Stimulated activated memory B cell treated with anti-CD40 and anti-IgM and Interleukin-4, amounts not matched to agents 10 μg/mL and 1 μg/mL and 100 μg/mL, for 72 hours (primary cell): ENCODE results near the gene LYSMD4.

Experiments
- ATAC-seq: fragments of 150-1000 bp; cut with Tn5 transposase; 2 replicates; pipeline ENCODE4 v1.10.0; 2021
- H3K27ac Mint-ChIP-seq: one replicate; pipeline ENCODE4 v1.8.0; 2022; ENCODE audit warnings: mild to moderate bottlenecking, mixed read lengths
- H3K27me3 Mint-ChIP-seq: one replicate; pipeline ENCODE4 v1.8.0; 2022; ENCODE audit warnings: mixed read lengths
- H3K36me3 Mint-ChIP-seq: one replicate; pipeline ENCODE4 v1.8.0; 2022; ENCODE audit warnings: mixed read lengths
- H3K4me1 Mint-ChIP-seq: one replicate; pipeline ENCODE4 v1.8.0; 2022; ENCODE audit warnings: mixed read lengths
- H3K4me3 Mint-ChIP-seq: one replicate; pipeline ENCODE4 v1.8.0; 2022; ENCODE audit warnings: mild to moderate bottlenecking, moderate library complexity, mixed read lengths
- H3K9me3 Mint-ChIP-seq: one replicate; pipeline ENCODE4 v1.8.0; 2022; ENCODE audit warnings: mixed read lengths

Gene LYSMD4

DNA sequence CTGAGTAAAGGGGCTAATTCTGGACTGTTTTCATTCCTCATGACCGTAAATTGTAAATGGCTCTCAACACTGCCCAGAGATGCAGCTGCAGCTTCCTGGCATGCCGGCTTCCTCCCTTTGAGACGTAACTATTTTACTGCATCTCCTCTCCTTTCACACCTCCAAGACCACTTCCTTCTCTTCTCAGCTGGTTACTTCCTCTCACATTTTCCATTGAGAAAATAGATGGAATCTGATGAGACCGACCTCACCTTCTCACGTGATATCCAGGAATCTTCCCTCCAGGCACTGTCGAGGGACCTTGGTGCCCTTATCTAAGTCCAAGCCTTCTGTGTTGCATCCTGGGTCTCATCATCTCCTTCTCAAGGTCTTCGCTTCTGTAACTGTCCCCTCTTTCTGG, 12.7 kb downstream of the LYSMD4 start:
- Mint-ChIP-seq H3K9me3 (no peaks in the 10 kb centered on the region), H3K4me1 (peaks cover 48% of the 10 kb centered on the region), H3K4me3 (no peak overlapping the region), H3K36me3 (peaks cover 15% of the 10 kb centered on the region), H3K27me3 (no peaks in the 10 kb centered on the region), H3K27ac (peak overlapping the region; percentile 33)
- no peak for ATAC-seq

- peaks cover 21% of the 10 kb centered on the region for H3K36me3 Mint-ChIP-seq
- peak; percentile 77 for ATAC-seq
- no peaks in the 10 kb centered on the region for H3K9me3 Mint-ChIP-seq
- peaks cover 48% of the 10 kb centered on the region for H3K4me1 Mint-ChIP-seq
- H3K4me3 Mint-ChIP-seq, result no peak overlapping the region
- no peaks in the 10 kb centered on the region for H3K27me3 Mint-ChIP-seq
- H3K27ac Mint-ChIP-seq, result no peak overlapping the region
These were observed 14.1 kb downstream of the LYSMD4 start for GRCh38 chr15:99719096-99719541.

GRCh38 chr15:99718421-99718820, 14.8 kb downstream of the LYSMD4 start:
- H3K36me3 Mint-ChIP-seq, result peaks cover 21% of the 10 kb centered on the region
- H3K4me1 Mint-ChIP-seq, result peaks cover 48% of the 10 kb centered on the region
- H3K27ac Mint-ChIP-seq, result no peak overlapping the region
- no peaks in the 10 kb centered on the region for H3K9me3 Mint-ChIP-seq
- ATAC-seq, result no peak
- H3K27me3 Mint-ChIP-seq, result no peaks in the 10 kb centered on the region
- H3K4me3 Mint-ChIP-seq, result no peak overlapping the region

DNA sequence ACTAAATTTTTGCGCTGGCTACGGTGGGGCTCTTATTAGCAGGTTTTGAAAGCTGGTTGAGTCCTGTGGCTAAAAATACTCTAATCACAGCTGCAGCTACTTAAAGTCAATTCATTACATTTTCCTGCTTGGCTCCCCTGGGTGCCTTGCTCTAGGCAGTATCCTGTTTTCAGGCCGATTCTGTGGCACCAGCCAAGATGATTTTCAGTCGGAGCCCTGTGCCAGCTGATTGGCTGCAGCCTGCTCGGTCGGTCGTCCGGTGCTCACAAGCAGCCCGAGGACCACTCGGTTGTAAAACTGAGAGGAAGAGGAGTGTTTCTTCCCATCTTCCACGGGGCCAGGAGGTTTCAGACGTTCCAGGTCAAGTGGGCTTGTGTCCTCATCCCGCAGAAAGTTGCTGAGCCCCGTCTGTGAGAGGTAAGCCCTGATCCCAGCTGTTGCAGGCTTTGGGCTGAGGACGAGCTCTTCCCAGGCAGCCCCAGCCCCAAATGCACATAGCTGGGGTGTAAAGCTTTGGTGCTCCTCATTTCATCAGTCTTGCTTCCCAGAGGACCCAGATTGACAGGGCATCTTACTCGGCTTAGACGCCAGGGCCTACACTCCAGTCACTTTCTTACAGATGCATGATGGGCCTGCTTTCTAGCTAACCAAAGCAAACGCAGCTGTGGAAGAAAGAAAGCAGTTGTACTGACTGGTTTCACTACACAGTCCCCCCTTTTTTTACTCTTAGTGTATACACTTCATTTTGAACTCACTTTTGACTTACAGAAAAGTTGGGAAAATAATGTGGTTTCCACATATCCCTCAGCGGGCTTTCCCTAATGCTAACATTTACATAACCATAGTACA, 15.9 kb downstream of the LYSMD4 start:
- Mint-ChIP-seq H3K4me3 (no peak overlapping the region), H3K27ac (no peak overlapping the region), H3K9me3 (no peaks in the 10 kb centered on the region), H3K27me3 (no peaks in the 10 kb centered on the region), H3K4me1 (peaks cover 48% of the 10 kb centered on the region), H3K36me3 (peaks cover 25% of the 10 kb centered on the region)
- no peak for ATAC-seq

DNA sequence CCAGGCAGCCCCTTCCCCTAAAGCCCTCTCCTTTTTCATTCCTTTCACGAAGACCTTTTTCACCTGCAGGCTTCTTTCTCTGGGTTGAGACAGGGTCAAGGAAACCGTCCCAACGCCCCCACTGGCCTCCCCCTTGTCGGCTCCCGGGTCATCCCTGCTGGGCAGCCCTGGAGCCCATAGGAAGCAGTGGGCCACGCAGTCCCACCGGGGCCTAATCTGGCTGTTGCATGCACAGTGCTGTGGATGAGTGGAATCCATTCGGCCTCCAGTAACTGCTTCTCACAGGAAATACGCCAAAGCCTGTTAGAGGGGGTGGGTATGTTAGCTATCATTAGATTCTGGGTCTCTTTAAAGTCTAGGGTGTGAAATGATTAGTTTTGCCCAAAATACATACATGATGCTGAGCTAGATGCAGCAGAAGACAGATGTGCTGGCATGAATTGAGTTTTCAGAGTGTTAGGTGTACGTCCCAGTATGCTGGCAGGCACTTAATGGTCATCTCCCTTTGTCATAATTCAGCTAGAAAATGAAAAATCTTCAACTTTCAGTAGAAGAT, 16.6 kb downstream of the LYSMD4 start:
- Mint-ChIP-seq H3K4me3 (no peak overlapping the region), H3K27ac (no peak overlapping the region), H3K36me3 (peaks cover 33% of the 10 kb centered on the region), H3K4me1 (peaks cover 48% of the 10 kb centered on the region), H3K9me3 (no peaks in the 10 kb centered on the region), H3K27me3 (no peaks in the 10 kb centered on the region)
- ATAC-seq, result no peak

GRCh38 chr15:99712415-99712814, 20.8 kb downstream of the LYSMD4 start:
- Mint-ChIP-seq H3K36me3 (peaks cover 60% of the 10 kb centered on the region), H3K9me3 (no peaks in the 10 kb centered on the region), H3K4me1 (peaks cover 20% of the 10 kb centered on the region), H3K27me3 (no peaks in the 10 kb centered on the region), H3K4me3 (no peak overlapping the region), H3K27ac (no peak overlapping the region)
- no peak for ATAC-seq

GRCh38 chr15:99711625-99712024, 21.6 kb downstream of the LYSMD4 start:
- Mint-ChIP-seq H3K9me3 (no peaks in the 10 kb centered on the region), H3K4me1 (peaks cover 17% of the 10 kb centered on the region), H3K4me3 (no peak overlapping the region), H3K36me3 (peaks cover 59% of the 10 kb centered on the region), H3K27ac (no peak overlapping the region), H3K27me3 (no peaks in the 10 kb centered on the region)
- no peak for ATAC-seq

- Mint-ChIP-seq H3K27me3 (no peaks in the 10 kb centered on the region), H3K27ac (no peak overlapping the region), H3K9me3 (no peaks in the 10 kb centered on the region), H3K4me3 (no peak overlapping the region), H3K36me3 (peaks cover 46% of the 10 kb centered on the region), H3K4me1 (peaks cover 15% of the 10 kb centered on the region)
- ATAC-seq, result no peak
These were observed 23.8 kb downstream of the LYSMD4 start for GRCh38 chr15:99709243-99709986.

GRCh38 chr15:99708563-99708962, 24.7 kb downstream of the LYSMD4 start:
- H3K4me1 Mint-ChIP-seq, result peaks cover 23% of the 10 kb centered on the region
- H3K36me3 Mint-ChIP-seq, result peaks cover 46% of the 10 kb centered on the region
- H3K9me3 Mint-ChIP-seq, result no peaks in the 10 kb centered on the region
- H3K27me3 Mint-ChIP-seq, result no peaks in the 10 kb centered on the region
- no peak for ATAC-seq
- no peak overlapping the region for H3K4me3 Mint-ChIP-seq
- H3K27ac Mint-ChIP-seq, result peak overlapping the region; percentile 67

DNA sequence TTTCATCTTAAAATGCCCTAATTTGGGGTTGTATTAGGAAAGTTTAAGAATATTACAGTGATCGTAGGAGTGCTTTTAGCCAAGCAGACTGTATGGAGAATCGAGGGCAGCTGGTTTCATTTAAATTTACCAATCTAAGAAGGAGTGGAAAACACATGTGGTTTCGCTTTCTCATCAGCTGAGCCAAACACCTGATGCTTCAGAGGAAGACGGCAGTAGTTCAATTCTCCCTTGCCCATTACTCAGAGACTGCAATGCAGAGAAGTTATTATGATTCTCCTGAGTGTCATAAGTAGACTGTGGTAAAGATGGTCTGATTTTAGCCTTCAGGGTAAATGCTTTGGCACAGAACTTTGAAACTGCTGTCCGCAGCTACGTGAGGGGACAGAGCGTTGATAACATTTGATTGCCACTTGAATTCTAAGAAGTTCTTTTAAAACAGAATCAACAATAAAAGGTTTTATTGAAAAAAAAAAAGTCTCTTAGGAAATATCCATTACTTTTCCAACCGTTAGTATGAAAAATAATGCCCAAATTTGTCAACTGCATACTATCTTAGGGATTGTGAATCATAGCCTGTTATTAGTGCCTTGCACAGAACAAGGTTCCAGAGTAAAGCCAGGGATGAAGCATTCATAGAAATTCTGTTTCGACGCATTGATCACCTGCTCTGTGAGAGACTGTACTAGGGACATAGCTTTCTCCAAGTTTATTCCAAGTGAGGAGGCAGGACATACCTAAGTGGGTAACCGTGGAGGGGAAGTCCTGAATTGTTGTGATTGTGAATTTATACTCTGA, 25.6 kb downstream of the LYSMD4 start:
- H3K36me3 Mint-ChIP-seq, result peaks cover 44% of the 10 kb centered on the region
- H3K27me3 Mint-ChIP-seq, result no peaks in the 10 kb centered on the region
- H3K4me3 Mint-ChIP-seq, result no peak overlapping the region
- H3K9me3 Mint-ChIP-seq, result no peaks in the 10 kb centered on the region
- H3K27ac Mint-ChIP-seq, result peak overlapping the region; percentile 67
- H3K4me1 Mint-ChIP-seq, result peaks cover 32% of the 10 kb centered on the region
- no peak for ATAC-seq

GRCh38 chr15:99706557-99707303, 26.5 kb downstream of the LYSMD4 start:
- no peak for ATAC-seq
- Mint-ChIP-seq H3K4me3 (no peak overlapping the region), H3K36me3 (peaks cover 35% of the 10 kb centered on the region), H3K4me1 (peaks cover 35% of the 10 kb centered on the region), H3K9me3 (no peaks in the 10 kb centered on the region), H3K27me3 (no peaks in the 10 kb centered on the region), H3K27ac (peak overlapping the region; percentile 49)

DNA sequence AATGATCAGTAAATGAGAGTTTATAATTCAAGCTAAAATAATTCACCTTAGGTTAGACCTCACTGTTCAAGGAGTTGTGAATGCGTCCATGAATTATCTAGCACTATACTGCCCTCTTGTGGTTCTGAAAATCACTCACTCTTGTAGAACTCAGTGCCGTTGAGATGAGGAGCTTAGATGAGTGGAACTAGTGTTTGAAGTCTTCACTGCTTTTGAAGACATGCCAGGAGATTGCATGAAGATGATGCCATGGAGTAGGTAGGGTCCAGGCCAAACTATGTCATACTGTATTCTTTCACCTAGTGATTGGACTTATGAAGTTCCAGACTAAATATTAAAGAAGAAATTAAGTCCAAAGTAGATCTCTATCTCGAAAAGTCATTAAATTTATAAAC, 28.8 kb downstream of the LYSMD4 start:
- H3K9me3 Mint-ChIP-seq, result no peaks in the 10 kb centered on the region
- no peaks in the 10 kb centered on the region for H3K27me3 Mint-ChIP-seq
- ATAC-seq, result peak; percentile 86
- peaks cover 29% of the 10 kb centered on the region for H3K4me1 Mint-ChIP-seq
- H3K36me3 Mint-ChIP-seq, result peaks cover 18% of the 10 kb centered on the region
- H3K4me3 Mint-ChIP-seq, result no peak overlapping the region
- H3K27ac Mint-ChIP-seq, result peak overlapping the region; percentile 62

GRCh38 chr15:99703603-99704443, 29.4 kb downstream of the LYSMD4 start:
- peak overlapping the region; percentile 62 for H3K27ac Mint-ChIP-seq
- no peaks in the 10 kb centered on the region for H3K27me3 Mint-ChIP-seq
- no peaks in the 10 kb centered on the region for H3K9me3 Mint-ChIP-seq
- H3K4me3 Mint-ChIP-seq, result no peak overlapping the region
- peak; percentile 63 for ATAC-seq
- H3K4me1 Mint-ChIP-seq, result peaks cover 29% of the 10 kb centered on the region
- peaks cover 18% of the 10 kb centered on the region for H3K36me3 Mint-ChIP-seq
